HEK293 (cell line): Measurements from ENCODE around the gene C14orf119.

ENCODE experiments used
- CTCF ChIA-PET: fragments of 350-600 bp; formaldehyde crosslinking; extraction: SDS; loops from one replicate; lab custom pipeline; 2021; ENCODE audit warnings: antibody characterized with exemption; lab: Yijun Ruan, JAX
- POLR2A ChIA-PET: fragments of 300-600 bp; formaldehyde crosslinking; extraction: SDS; loops from one replicate; lab custom pipeline; 2020; ENCODE audit warnings: antibody characterized with exemption, inconsistent platforms; lab: Yijun Ruan, JAX
- H3K27ac ChIP-seq: fragments of 200-500 bp; sonication (Bioruptor generic); 2 replicates; pipeline ENCODE4 v1.5.1; 2014; ENCODE audit warnings: low read depth, low read length, control low read depth, inconsistent platforms; ENCODE audit errors: extremely low read depth
- H3K36me3 ChIP-seq, 2 experiments: fragments of 200-500 bp in 1 of 2; sonication (Bioruptor generic) in 1 of 2; 1 replicate in 1 of 2; 2 replicates in 1 of 2; pipeline ENCODE4 v1.5.1; 2014 to 2017; ENCODE audit warnings: inconsistent platforms in 2 of 2, low read length in 2 of 2; ENCODE audit not compliant: control insufficient read depth in 2 of 2, insufficient read depth in 1 of 2
- H3K4me1 ChIP-seq: fragments of 200-500 bp; sonication (Bioruptor generic); 2 replicates; pipeline ENCODE4 v1.5.1; 2014; ENCODE audit warnings: mild to moderate bottlenecking, low read length, inconsistent platforms; ENCODE audit not compliant: control insufficient read depth, insufficient read depth
- H3K4me3 ChIP-seq: 2 replicates; pipeline ENCODE4 v1.5.1; 2011; ENCODE audit warnings: low read depth, mild to moderate bottlenecking, control low read depth, low read length, moderate library complexity
- H3K9me3 ChIP-seq: fragments of 200-500 bp; sonication (Bioruptor generic); 2 replicates; pipeline ENCODE4 v1.5.1; 2014; ENCODE audit warnings: low read depth, low read length, inconsistent platforms; ENCODE audit not compliant: control insufficient read depth, insufficient read depth
- EGR2 ChIP-seq: fragments of 450-650 bp; formaldehyde crosslinking; IDR thresholded peaks from 2 replicates; pipeline ENCODE4 v1.5.1; 2016; ENCODE audit warnings: low read depth, missing biosample characterization, missing genetic modification characterization
- FEZF1 ChIP-seq: fragments of 450-650 bp; formaldehyde crosslinking; IDR thresholded peaks from 2 replicates; pipeline ENCODE4 v1.5.1; 2016; ENCODE audit warnings: missing biosample characterization, missing genetic modification characterization
- GLI4 ChIP-seq: fragments of 450-650 bp; formaldehyde crosslinking; IDR thresholded peaks from 2 replicates; pipeline ENCODE4 v1.5.1; 2016; ENCODE audit warnings: missing biosample characterization, missing genetic modification characterization
- REPIN1 ChIP-seq: fragments of 450-650 bp; formaldehyde crosslinking; IDR thresholded peaks from 2 replicates; pipeline ENCODE4 v1.5.1; 2017; ENCODE audit warnings: missing biosample characterization, missing genetic modification characterization, low read depth
- SETDB1 ChIP-seq: IDR thresholded peaks from one replicate; pipeline ENCODE4 v1.6.1; 2017; ENCODE audit warnings: mild to moderate bottlenecking, low read length, moderate library complexity, mixed read lengths; ENCODE audit not compliant: insufficient read length
- SP7 ChIP-seq: fragments of 450-650 bp; formaldehyde crosslinking; IDR thresholded peaks from 2 replicates; pipeline ENCODE4 v1.5.1; 2016; ENCODE audit warnings: missing biosample characterization, missing genetic modification characterization
- ZBTB17 ChIP-seq: fragments of 450-650 bp; formaldehyde crosslinking; IDR thresholded peaks from 2 replicates; pipeline ENCODE4 v1.5.1; 2016; ENCODE audit warnings: missing biosample characterization, missing genetic modification characterization
- ZNF2 ChIP-seq: fragments of 450-650 bp; formaldehyde crosslinking; IDR thresholded peaks from 2 replicates; pipeline ENCODE4 v1.5.1; 2016; ENCODE audit warnings: missing biosample characterization, missing genetic modification characterization
- ZNF214 ChIP-seq: fragments of 450-650 bp; formaldehyde crosslinking; IDR thresholded peaks from 2 replicates; pipeline ENCODE4 v1.5.1; 2017; ENCODE audit warnings: missing biosample characterization, mild to moderate bottlenecking, missing genetic modification characterization, borderline replicate concordance
- ZNF23 ChIP-seq: fragments of 450-650 bp; formaldehyde crosslinking; IDR thresholded peaks from 2 replicates; pipeline ENCODE4 v1.5.1; 2016; ENCODE audit warnings: missing biosample characterization, missing genetic modification characterization, borderline replicate concordance
- ZNF266 ChIP-seq: fragments of 450-650 bp; formaldehyde crosslinking; IDR thresholded peaks from 2 replicates; pipeline ENCODE4 v1.5.1; 2016; ENCODE audit warnings: missing biosample characterization, missing genetic modification characterization, low read depth
- ZNF292 ChIP-seq: fragments of 450-650 bp; formaldehyde crosslinking; IDR thresholded peaks from 2 replicates; pipeline ENCODE4 v1.5.1; 2016; ENCODE audit warnings: low read depth, missing biosample characterization, missing genetic modification characterization, borderline replicate concordance
- ZNF350 ChIP-seq: fragments of 450-650 bp; formaldehyde crosslinking; IDR thresholded peaks from 2 replicates; pipeline ENCODE4 v1.5.0; 2017; ENCODE audit warnings: missing biosample characterization, mild to moderate bottlenecking, missing genetic modification characterization
- ZNF561 ChIP-seq: fragments of 450-650 bp; IDR thresholded peaks from 2 replicates; pipeline ENCODE4 v1.5.1; 2018; ENCODE audit warnings: missing biosample characterization, missing genetic modification characterization, borderline replicate concordance
- ZNF623 ChIP-seq: fragments of 450-650 bp; formaldehyde crosslinking; IDR thresholded peaks from 2 replicates; pipeline ENCODE4 v1.5.1; 2016; ENCODE audit warnings: missing biosample characterization, missing genetic modification characterization
- ZSCAN23 ChIP-seq: fragments of 450-650 bp; formaldehyde crosslinking; IDR thresholded peaks from 2 replicates; pipeline ENCODE4 v1.5.1; 2016; ENCODE audit warnings: missing biosample characterization, missing genetic modification characterization
- TF ChIP-seq, protein P1 (sequence below): fragments of 450-650 bp; formaldehyde crosslinking; IDR thresholded peaks from 2 replicates; pipeline ENCODE4 v1.5.1; 2016; ENCODE audit warnings: missing biosample characterization, missing genetic modification characterization
- TF ChIP-seq, protein P2 (sequence below): fragments of 450-650 bp; formaldehyde crosslinking; IDR thresholded peaks from 2 replicates; pipeline ENCODE4 v1.5.1; 2016; ENCODE audit warnings: missing biosample characterization, missing genetic modification characterization, borderline replicate concordance
- TF ChIP-seq, protein P3 (sequence below): fragments of 450-650 bp; formaldehyde crosslinking; IDR thresholded peaks from 2 replicates; pipeline ENCODE4 v1.5.1; 2017; ENCODE audit warnings: missing biosample characterization, missing genetic modification characterization

C14orf119 gene

DNA sequence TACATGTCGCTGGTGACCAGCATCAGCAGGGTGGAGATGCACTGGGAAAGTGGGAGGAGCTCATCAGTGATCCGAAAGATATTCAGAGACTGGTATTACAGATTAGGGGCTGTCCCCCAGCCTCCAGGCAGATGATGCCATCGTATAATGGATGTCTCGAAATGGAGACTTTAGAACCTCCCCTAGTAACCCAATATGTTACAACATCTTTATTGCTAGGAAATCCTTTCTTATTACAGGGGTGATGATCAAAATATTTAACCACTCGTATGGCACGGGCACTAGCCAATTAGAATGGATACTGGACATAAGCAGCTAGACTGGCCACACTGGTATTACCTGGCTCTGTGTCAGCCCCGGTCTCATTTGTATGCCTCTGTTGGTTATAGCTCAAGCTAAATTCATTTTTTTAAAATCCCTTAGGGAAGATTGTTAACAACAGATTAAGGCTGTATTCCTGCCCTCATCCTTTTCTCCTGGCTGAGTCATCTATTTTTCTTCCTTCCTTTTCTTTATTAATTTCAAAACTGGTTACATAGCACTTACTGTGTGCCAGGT is 34.5 kb downstream of the C14orf119 start:
- Histone ChIP-seq H3K27ac (no peak overlapping the region), H3K4me3 (no peak overlapping the region), H3K4me1 (no peaks in the 10 kb centered on the region), H3K36me3 (peaks cover 0 to 11% of the 10 kb centered on the region in 2 experiments; a peak in 2 of 3 replicates), H3K9me3 (no peaks in the 10 kb centered on the region)
- no peak for TF ChIP-seq ZNF561 (tag by site-specific recombination)
- no peak for TF ChIP-seq ZNF292 (tag by site-specific recombination)
- TF ChIP-seq ZNF2 (tag by site-specific recombination) = no peak
- no peak for TF ChIP-seq REPIN1 (tag by site-specific recombination)
- TF ChIP-seq ZBTB17 (tag by site-specific recombination) = no peak
- no peak for TF ChIP-seq GLI4 (tag by site-specific recombination)
- no peak for TF ChIP-seq ZNF214
- TF ChIP-seq ZNF350 = no peak
- no peak for TF ChIP-seq ZSCAN23 (tag by site-specific recombination)
- TF ChIP-seq SP7 (tag by site-specific recombination) = no peak
- TF ChIP-seq, protein P1, sequence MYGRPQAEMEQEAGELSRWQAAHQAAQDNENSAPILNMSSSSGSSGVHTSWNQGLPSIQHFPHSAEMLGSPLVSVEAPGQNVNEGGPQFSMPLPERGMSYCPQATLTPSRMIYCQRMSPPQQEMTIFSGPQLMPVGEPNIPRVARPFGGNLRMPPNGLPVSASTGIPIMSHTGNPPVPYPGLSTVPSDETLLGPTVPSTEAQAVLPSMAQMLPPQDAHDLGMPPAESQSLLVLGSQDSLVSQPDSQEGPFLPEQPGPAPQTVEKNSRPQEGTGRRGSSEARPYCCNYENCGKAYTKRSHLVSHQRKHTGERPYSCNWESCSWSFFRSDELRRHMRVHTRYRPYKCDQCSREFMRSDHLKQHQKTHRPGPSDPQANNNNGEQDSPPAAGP (tag by site-specific recombination) = no peak
- TF ChIP-seq EGR2 (tag by site-specific recombination) = no peak
- no peak for TF ChIP-seq ZNF623 (tag by site-specific recombination)
- TF ChIP-seq, protein P2, sequence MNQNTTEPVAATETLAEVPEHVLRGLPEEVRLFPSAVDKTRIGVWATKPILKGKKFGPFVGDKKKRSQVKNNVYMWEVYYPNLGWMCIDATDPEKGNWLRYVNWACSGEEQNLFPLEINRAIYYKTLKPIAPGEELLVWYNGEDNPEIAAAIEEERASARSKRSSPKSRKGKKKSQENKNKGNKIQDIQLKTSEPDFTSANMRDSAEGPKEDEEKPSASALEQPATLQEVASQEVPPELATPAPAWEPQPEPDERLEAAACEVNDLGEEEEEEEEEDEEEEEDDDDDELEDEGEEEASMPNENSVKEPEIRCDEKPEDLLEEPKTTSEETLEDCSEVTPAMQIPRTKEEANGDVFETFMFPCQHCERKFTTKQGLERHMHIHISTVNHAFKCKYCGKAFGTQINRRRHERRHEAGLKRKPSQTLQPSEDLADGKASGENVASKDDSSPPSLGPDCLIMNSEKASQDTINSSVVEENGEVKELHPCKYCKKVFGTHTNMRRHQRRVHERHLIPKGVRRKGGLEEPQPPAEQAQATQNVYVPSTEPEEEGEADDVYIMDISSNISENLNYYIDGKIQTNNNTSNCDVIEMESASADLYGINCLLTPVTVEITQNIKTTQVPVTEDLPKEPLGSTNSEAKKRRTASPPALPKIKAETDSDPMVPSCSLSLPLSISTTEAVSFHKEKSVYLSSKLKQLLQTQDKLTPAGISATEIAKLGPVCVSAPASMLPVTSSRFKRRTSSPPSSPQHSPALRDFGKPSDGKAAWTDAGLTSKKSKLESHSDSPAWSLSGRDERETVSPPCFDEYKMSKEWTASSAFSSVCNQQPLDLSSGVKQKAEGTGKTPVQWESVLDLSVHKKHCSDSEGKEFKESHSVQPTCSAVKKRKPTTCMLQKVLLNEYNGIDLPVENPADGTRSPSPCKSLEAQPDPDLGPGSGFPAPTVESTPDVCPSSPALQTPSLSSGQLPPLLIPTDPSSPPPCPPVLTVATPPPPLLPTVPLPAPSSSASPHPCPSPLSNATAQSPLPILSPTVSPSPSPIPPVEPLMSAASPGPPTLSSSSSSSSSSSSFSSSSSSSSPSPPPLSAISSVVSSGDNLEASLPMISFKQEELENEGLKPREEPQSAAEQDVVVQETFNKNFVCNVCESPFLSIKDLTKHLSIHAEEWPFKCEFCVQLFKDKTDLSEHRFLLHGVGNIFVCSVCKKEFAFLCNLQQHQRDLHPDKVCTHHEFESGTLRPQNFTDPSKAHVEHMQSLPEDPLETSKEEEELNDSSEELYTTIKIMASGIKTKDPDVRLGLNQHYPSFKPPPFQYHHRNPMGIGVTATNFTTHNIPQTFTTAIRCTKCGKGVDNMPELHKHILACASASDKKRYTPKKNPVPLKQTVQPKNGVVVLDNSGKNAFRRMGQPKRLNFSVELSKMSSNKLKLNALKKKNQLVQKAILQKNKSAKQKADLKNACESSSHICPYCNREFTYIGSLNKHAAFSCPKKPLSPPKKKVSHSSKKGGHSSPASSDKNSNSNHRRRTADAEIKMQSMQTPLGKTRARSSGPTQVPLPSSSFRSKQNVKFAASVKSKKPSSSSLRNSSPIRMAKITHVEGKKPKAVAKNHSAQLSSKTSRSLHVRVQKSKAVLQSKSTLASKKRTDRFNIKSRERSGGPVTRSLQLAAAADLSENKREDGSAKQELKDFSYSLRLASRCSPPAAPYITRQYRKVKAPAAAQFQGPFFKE (tag by site-specific recombination) = no peak
- TF ChIP-seq ZNF266 (tag by site-specific recombination) = no peak
- no peak for TF ChIP-seq SETDB1
- TF ChIP-seq, protein P3, sequence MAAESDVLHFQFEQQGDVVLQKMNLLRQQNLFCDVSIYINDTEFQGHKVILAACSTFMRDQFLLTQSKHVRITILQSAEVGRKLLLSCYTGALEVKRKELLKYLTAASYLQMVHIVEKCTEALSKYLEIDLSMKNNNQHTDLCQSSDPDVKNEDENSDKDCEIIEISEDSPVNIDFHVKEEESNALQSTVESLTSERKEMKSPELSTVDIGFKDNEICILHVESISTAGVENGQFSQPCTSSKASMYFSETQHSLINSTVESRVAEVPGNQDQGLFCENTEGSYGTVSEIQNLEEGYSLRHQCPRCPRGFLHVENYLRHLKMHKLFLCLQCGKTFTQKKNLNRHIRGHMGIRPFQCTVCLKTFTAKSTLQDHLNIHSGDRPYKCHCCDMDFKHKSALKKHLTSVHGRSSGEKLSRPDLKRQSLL (tag by site-specific recombination) = no peak
- POLR2A ChIA-PET = interaction anchor here (0.7 to 1.5 kb wide), 2 partner anchors 9 to 15 kb away, joined by 4 read pairs; no protein-coding TSS in a partner anchor
- CTCF ChIA-PET = interaction anchor here (2.6 to 2.9 kb wide), 2 partner anchors 9 to 57 kb away, joined by 16 to 25 read pairs; no protein-coding TSS in a partner anchor

DNA sequence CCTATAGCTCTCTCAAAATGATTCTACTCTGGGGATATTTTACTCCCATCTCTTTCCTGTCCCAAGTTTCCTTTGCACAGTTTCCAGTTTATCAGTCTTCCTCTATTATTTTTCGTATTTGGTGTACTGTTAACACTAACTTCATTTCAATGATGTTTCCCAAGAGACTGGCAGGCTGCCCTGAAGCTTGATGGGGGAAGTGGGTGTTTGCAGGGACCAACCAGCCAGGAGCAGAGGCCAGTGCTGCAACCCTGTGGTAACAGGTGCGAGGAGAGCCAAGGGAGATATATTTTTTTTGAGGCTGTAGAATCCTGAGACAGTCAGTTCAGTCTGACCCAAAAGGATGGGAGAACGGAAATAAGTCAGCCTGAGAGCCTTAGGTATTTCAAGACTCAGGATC is 35.6 kb downstream of the C14orf119 start:
- Histone ChIP-seq H3K4me3 (no peak overlapping the region), H3K27ac (no peak overlapping the region), H3K9me3 (no peaks in the 10 kb centered on the region), H3K36me3 (peaks cover 0 to 11% of the 10 kb centered on the region in 2 experiments; a peak in 2 of 3 replicates), H3K4me1 (no peaks in the 10 kb centered on the region)
- ChIA-PET CTCF (interaction anchor here (0.6 to 2.9 kb wide), 3 partner anchors 10 to 158 kb away, joined by 3 to 25 read pairs (median 16); no protein-coding TSS in a partner anchor), POLR2A (no interaction called here)
- no peak for TF ChIP-seq ZNF23
- no peak for TF ChIP-seq FEZF1 (tag by site-specific recombination)
